Fibroblast of the conjunctiva (primary cell): ENCODE measurements around the gene NEU4.
"Not testable (repeated sequence)": the region's sequence is repeated elsewhere in the genome, so short reads cannot be mapped to it uniquely, and the experiment has no call there.

Experiments
- DNase-seq: peaks from one replicate; pipeline ENCODE4 v3.0.0-alpha.2; 2010; ENCODE audit warnings: low read depth

NEU4 gene

GRCh38 chr2:241799522-241800197 lies 9.3 kb upstream of the NEU4 start:
- no peak for DNase-seq

GRCh38 chr2:241800198-241800903 lies 8.6 kb upstream of the NEU4 start:
- not testable (repeated sequence) for DNase-seq

GRCh38 chr2:241801611-241802420 lies 7.2 kb upstream of the NEU4 start:
- DNase-seq = no peak

GRCh38 chr2:241802421-241803318 lies 6.3 kb upstream of the NEU4 start:
- DNase-seq = no peak

- DNase-seq = no peak
Measured at GRCh38 chr2:241803387-241804325, 5.3 kb upstream of the NEU4 start.

- DNase-seq = no peak
Measured at GRCh38 chr2:241804326-241805229, 4.4 kb upstream of the NEU4 start.

GRCh38 chr2:241806217-241806616 lies 2.8 kb upstream of the NEU4 start:
- not testable (repeated sequence) for DNase-seq

GRCh38 chr2:241808051-241808720 lies 807 bp upstream of the NEU4 start:
- DNase-seq = no peak

- no peak for DNase-seq
Measured at GRCh38 chr2:241809383-241810306, 652 bp downstream of the NEU4 start.

- DNase-seq = no peak
Measured at GRCh38 chr2:241810307-241811200, 1.6 kb downstream of the NEU4 start.

- no peak for DNase-seq
Measured at GRCh38 chr2:241811201-241811951, 2.4 kb downstream of the NEU4 start.

GRCh38 chr2:241811952-241812729 lies 3.1 kb downstream of the NEU4 start:
- DNase-seq = no peak

- no peak for DNase-seq
Measured at GRCh38 chr2:241812730-241813643, 4.0 kb downstream of the NEU4 start.
